HepG2 (cell line): ENCODE data around the gene ORC6. TPM values are rescaled to one million over a fixed set of nuclear protein-coding genes. Genes with fewer than 3 reads are reported as not detected.
A peak's percentile ranks its signal among the peaks of the same experiment; 100 is the strongest.

Experiments
- ATAC-seq: fragments of 200-7000 bp; cut with Tn5 transposase; 3 replicates; pipeline ENCODE4 v1.9.1; 2020; ENCODE audit warnings: mild to moderate bottlenecking, moderate library complexity
- BruUV-seq: library from RNA; stranded (reverse); fragments of 400-500 nt; replicated peaks from 2 replicates; lab custom pipeline; 2021; lab: Mats Ljungman, UMichigan
- CTCF ChIA-PET: fragments of 300-600 bp; formaldehyde crosslinking; extraction: SDS; loops from one replicate; lab custom pipeline; 2021; ENCODE audit warnings: low total read pairs, inconsistent platforms, low intra/inter-chr PET ratio; lab: Yijun Ruan, JAX
- POLR2A ChIA-PET: fragments of 350-600 bp; sonication (Branson Sonifier 250); formaldehyde crosslinking; loops from one replicate; lab custom pipeline; 2020; ENCODE audit warnings: antibody characterized with exemption, inconsistent platforms; lab: Yijun Ruan, JAX
- DNase-seq: peaks from one replicate; pipeline ENCODE4 v3.0.0-alpha.2; 2015; ENCODE audit warnings: low spot score
- FAIRE-seq: peaks from 3 replicates; lab custom pipeline; 2011; peaks lifted over from hg19 to GRCh38; lab: Jason Lieb, UNC
- H2AFZ ChIP-seq: one replicate; pipeline ENCODE4 v1.6.1; 2011; ENCODE audit warnings: low read length, inconsistent platforms
- H3K27ac ChIP-seq: fragments of 300-600 bp; 3 replicates; pipeline ENCODE4 v1.8.0; 2011; ENCODE audit warnings: mixed run types, mild to moderate bottlenecking, mixed read lengths, low read length, inconsistent platforms; ENCODE audit not compliant: insufficient read depth; ENCODE audit errors: extremely low read length
- H3K27me3 ChIP-seq, 2 experiments: fragments of 200-600 bp in 1 of 2; 2 replicates in 1 of 2; 3 replicates in 1 of 2; pipeline versions ENCODE4 v1.6.0 to v1.8.0; 2011; ENCODE audit warnings: low read length in 2 of 2, mild to moderate bottlenecking in 2 of 2, moderate library complexity in 2 of 2, inconsistent platforms in 1 of 2; ENCODE audit not compliant: insufficient read depth in 2 of 2, control insufficient read depth in 1 of 2
- H3K36me3 ChIP-seq, 2 experiments: fragments of 200-600 bp in 1 of 2; replicated peaks in 1 of 2; 2 replicates in 1 of 2; 3 replicates in 1 of 2; pipeline versions ENCODE4 v1.5.1 to v1.8.0; 2011; ENCODE audit warnings: low read length in 2 of 2, inconsistent platforms in 1 of 2; ENCODE audit not compliant: insufficient read depth in 2 of 2, control insufficient read depth in 1 of 2
- H3K4me1 ChIP-seq: 2 replicates; pipeline ENCODE4 v1.5.1; 2012; ENCODE audit warnings: low read length, inconsistent platforms; ENCODE audit not compliant: insufficient read depth
- H3K4me2 ChIP-seq: 2 replicates; pipeline ENCODE4 v1.6.0; 2011; ENCODE audit warnings: low read depth, low read length, inconsistent platforms
- H3K4me3 ChIP-seq, 3 experiments: fragments of 200-600 bp in 1 of 3; sonication (generic), shearing (Covaris generic) in 1 of 3; replicated peaks in 1 of 3; 2 replicates each; pipeline ENCODE4 v1.5.1; 2011 to 2016; ENCODE audit warnings: low read length in 3 of 3, inconsistent platforms in 2 of 3, low read depth in 2 of 3, mild to moderate bottlenecking in 2 of 3, control low read depth in 1 of 3, mixed read lengths in 1 of 3; ENCODE audit not compliant: insufficient read depth in 1 of 3
- H3K79me2 ChIP-seq: one replicate; pipeline ENCODE4 v1.6.1; 2011; ENCODE audit warnings: low read length, inconsistent platforms; ENCODE audit not compliant: insufficient read depth
- H3K9ac ChIP-seq: 2 replicates; pipeline ENCODE4 v1.6.0; 2011; ENCODE audit warnings: mild to moderate bottlenecking, low read depth, low read length, inconsistent platforms; ENCODE audit not compliant: insufficient read depth
- H3K9me3 ChIP-seq: 2 replicates; pipeline ENCODE4 v1.5.1; 2012; ENCODE audit warnings: mild to moderate bottlenecking, low read length
- H4K20me1 ChIP-seq: 2 replicates; pipeline ENCODE4 v1.6.0; 2011; ENCODE audit warnings: inconsistent platforms, mild to moderate bottlenecking, low read length, moderate library complexity; ENCODE audit not compliant: insufficient read depth
- ARID5B ChIP-seq: IDR thresholded peaks from 2 replicates; pipeline ENCODE4 v1.4.0; 2020; ENCODE audit warnings: mild to moderate bottlenecking, missing genetic modification reagents
- GABPB1 ChIP-seq: IDR thresholded peaks from 2 replicates; pipeline ENCODE4 v1.6.1; 2016; ENCODE audit warnings: mild to moderate bottlenecking, missing genetic modification reagents, moderate library complexity, missing compliant biosample characterization
- GZF1 ChIP-seq: sonication (generic); formaldehyde crosslinking; IDR thresholded peaks from 2 replicates; pipeline ENCODE4 v1.5.1; 2020; ENCODE audit warnings: mild to moderate bottlenecking, missing genetic modification reagents
- PHF21A ChIP-seq: sonication (generic); formaldehyde crosslinking; IDR thresholded peaks from 2 replicates; pipeline ENCODE4 v1.5.0; 2020; ENCODE audit warnings: mild to moderate bottlenecking, missing genetic modification reagents
- SAP130 ChIP-seq: IDR thresholded peaks from 2 replicates; pipeline ENCODE4 v1.6.1; 2016; ENCODE audit warnings: low read depth
- TEF ChIP-seq: sonication (generic); formaldehyde crosslinking; IDR thresholded peaks from 2 replicates; pipeline ENCODE4 v1.5.0; 2020; ENCODE audit warnings: missing genetic modification reagents
- ZNF503 ChIP-seq: sonication (generic); formaldehyde crosslinking; IDR thresholded peaks from 2 replicates; pipeline ENCODE4 v1.4.0; 2020; ENCODE audit warnings: missing genetic modification reagents
- ZNF572 ChIP-seq: sonication (generic); formaldehyde crosslinking; IDR thresholded peaks from 2 replicates; pipeline ENCODE4 v1.5.1; 2020; ENCODE audit warnings: mild to moderate bottlenecking, missing genetic modification reagents
- ZNF770 ChIP-seq: sonication (generic); formaldehyde crosslinking; IDR thresholded peaks from 2 replicates; pipeline ENCODE4 v1.5.0; 2020; ENCODE audit warnings: mild to moderate bottlenecking, missing genetic modification reagents
- WGBS: methylation state at CpG from one replicate; pipeline ENCODE4 v1.1.6; 2017; ENCODE audit warnings: low lambda C conversion rate; 5-methylcytosine and 5-hydroxymethylcytosine counted together
- in situ Hi-C: cut with HindIII; loops from 2 replicates; pipeline ENCODE4 v1.10.0; 2017; ENCODE audit warnings: low pct_unique_long_range_greater_than_20kb; ENCODE audit not compliant: extremely low pct_ligation_motif_present
- intact Hi-C: fragments of 100-400 bp; cut with micrococcal nuclease; formaldehyde crosslinking; loops from one replicate; pipeline ENCODE4 v1.10.0; 2022; ENCODE audit not compliant: unreplicated experiment
- polyA plus RNA-seq, 8 experiments: library from polyadenylated mRNA; depleted of rRNA in 3 of 8; stranded (reverse) in 7 of 8; unstranded in 1 of 8; fragments of >200 nt; fragmentation: Illumina TruSeq in 4 of 8; extraction: Trizol in 4 of 8; gene quantifications; 2 replicates each; pipeline versions ENCODE4 v1.2.1 to v1.2.3, GENCODE V29; 2011 to 2016; ENCODE audit warnings: low read depth in 4 of 8, missing spikeins in 1 of 8, mixed read lengths in 1 of 8; ENCODE audit not compliant: insufficient read depth in 1 of 8
- total RNA-seq, 5 experiments: library from RNA; depleted of rRNA; stranded (reverse); fragments of >200 nt; fragmentation: Illumina TruSeq; extraction: Trizol; gene quantifications; 2 replicates each; pipeline ENCODE4 v1.2.3, GENCODE V29; 2016; ENCODE audit warnings: low read depth in 1 of 5
- TF ChIP-seq, protein P1 (sequence below): sonication (generic); formaldehyde crosslinking; IDR thresholded peaks from 2 replicates; pipeline ENCODE4 v1.4.0; 2020; ENCODE audit warnings: mild to moderate bottlenecking, missing genetic modification reagents

Gene ORC6
- total and polyA plus RNA-seq, 2 of the 13 experiments (the other 11 are each of a cell fraction or from before 2014, with no cell fraction given), result 34.2 to 69.8 TPM

GRCh38 chr16:46711106-46712058 is 21.9 kb downstream of the ORC6 start:
- 28% methylated on average over 10 of the region's 10 CpGs for WGBS
- ChIA-PET POLR2A (interaction anchor here (0.8 to 1.3 kb wide), 2 partner anchors 13 to 20 kb away, joined by 3 to 4 read pairs; no protein-coding TSS in a partner anchor), CTCF (no interaction called here)
- H3K36me3 ChIP-seq, result no peaks in the 10 kb centered on the region
- no peak overlapping the region for H3K27ac ChIP-seq
- no peak overlapping the region for H2AFZ ChIP-seq
- H3K4me2 ChIP-seq, result peak overlapping the region; percentile 68
- no peaks in the 10 kb centered on the region for H3K79me2 ChIP-seq
- no peaks in the 10 kb centered on the region for H3K9me3 ChIP-seq
- peak overlapping the region; percentile 12 to 54 (median 40); a peak in 4 of 6 replicates for H3K4me3 ChIP-seq
- H3K4me1 ChIP-seq, result peaks cover 16% of the 10 kb centered on the region
- H3K27me3 ChIP-seq, result peaks cover 0 to 4% of the 10 kb centered on the region in 2 experiments; a peak in 1 of 5 replicates
- DNase-seq (no peak), ATAC-seq (peak; percentile 91), FAIRE-seq (no peak)
- intact Hi-C loops (no loop called here), in situ Hi-C loops (no loop called here)
- no TSS peak for BruUV-seq
- H4K20me1 ChIP-seq, result no peaks in the 10 kb centered on the region
- H3K9ac ChIP-seq, result no peak overlapping the region
- TF ChIP-seq, protein P1, sequence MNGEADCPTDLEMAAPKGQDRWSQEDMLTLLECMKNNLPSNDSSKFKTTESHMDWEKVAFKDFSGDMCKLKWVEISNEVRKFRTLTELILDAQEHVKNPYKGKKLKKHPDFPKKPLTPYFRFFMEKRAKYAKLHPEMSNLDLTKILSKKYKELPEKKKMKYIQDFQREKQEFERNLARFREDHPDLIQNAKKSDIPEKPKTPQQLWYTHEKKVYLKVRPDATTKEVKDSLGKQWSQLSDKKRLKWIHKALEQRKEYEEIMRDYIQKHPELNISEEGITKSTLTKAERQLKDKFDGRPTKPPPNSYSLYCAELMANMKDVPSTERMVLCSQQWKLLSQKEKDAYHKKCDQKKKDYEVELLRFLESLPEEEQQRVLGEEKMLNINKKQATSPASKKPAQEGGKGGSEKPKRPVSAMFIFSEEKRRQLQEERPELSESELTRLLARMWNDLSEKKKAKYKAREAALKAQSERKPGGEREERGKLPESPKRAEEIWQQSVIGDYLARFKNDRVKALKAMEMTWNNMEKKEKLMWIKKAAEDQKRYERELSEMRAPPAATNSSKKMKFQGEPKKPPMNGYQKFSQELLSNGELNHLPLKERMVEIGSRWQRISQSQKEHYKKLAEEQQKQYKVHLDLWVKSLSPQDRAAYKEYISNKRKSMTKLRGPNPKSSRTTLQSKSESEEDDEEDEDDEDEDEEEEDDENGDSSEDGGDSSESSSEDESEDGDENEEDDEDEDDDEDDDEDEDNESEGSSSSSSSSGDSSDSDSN (CRISPR knock-in tag), result 0 out of 2 replicates have a peak, but pooled peaks have one; percentile 23
- no peak for TF ChIP-seq ZNF503 (CRISPR knock-in tag)
- TF ChIP-seq PHF21A (CRISPR knock-in tag), result peak; percentile 38; the same call in 1 of the 2 replicates
- TF ChIP-seq TEF, result 0 out of 2 replicates have a peak, but pooled peaks have one; percentile 62
- 0 out of 2 replicates have a peak, but pooled peaks have one; percentile 34 for TF ChIP-seq ZNF770 (CRISPR knock-in tag)
- TF ChIP-seq GZF1 (CRISPR knock-in tag), result no peak
- 0 out of 2 replicates have a peak, but pooled peaks have one; percentile 9 for TF ChIP-seq ARID5B (CRISPR knock-in tag)
- TF ChIP-seq SAP130, result 0 out of 2 replicates have a peak, but pooled peaks have one; percentile 25
- TF ChIP-seq GABPB1 (CRISPR knock-in tag), result no peak
- TF ChIP-seq ZNF572 (CRISPR knock-in tag), result 0 out of 2 replicates have a peak, but pooled peaks have one; percentile 32
